COR-L47 (cell line): Measurements from ENCODE around the gene MELTF.

Experiments used
- DNase-seq: peaks from one replicate; lab custom pipeline; 2025; lab: John Stamatoyannopoulos, UW

Gene MELTF

DNA sequence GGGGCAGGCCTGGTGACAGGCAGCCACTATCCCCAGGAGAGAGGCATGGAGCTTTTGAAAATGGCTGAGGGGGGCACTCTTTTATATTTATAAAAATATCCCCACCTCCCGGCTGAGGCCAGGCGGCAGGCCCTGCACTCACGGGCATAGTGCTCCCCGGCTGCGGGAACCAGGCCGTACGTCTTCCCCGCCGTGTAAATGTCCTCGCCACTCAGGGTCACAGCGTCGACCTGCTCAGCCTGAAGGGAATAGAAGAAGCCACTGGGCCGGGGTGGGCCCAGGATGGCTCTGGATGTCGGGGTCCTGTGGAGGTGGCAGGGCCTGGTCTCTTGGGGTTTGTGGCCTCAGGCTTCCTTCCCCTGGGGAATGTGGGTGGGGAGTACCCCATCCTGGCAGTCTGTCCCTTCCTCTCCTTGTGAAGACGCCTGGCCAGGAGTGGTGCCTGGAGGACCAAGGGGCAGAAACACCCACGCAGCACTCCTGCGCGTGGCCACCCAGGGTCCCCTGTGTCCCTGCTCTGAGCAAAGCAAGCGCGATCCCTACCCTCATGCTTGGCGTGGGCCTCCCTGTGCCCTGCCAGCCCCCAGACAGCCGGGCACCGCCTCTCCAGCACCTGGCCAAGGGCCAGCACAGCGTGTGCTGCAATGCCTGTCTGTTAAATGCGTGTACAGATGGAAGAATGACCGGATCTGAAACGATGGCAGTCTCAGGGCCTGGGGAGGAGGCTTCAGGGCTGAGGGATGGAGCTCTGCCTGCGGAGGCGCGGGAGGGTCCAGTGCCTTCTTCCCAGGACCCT lies 18.9 kb downstream of the MELTF start:
- peak; percentile 21 for DNase-seq

DNA sequence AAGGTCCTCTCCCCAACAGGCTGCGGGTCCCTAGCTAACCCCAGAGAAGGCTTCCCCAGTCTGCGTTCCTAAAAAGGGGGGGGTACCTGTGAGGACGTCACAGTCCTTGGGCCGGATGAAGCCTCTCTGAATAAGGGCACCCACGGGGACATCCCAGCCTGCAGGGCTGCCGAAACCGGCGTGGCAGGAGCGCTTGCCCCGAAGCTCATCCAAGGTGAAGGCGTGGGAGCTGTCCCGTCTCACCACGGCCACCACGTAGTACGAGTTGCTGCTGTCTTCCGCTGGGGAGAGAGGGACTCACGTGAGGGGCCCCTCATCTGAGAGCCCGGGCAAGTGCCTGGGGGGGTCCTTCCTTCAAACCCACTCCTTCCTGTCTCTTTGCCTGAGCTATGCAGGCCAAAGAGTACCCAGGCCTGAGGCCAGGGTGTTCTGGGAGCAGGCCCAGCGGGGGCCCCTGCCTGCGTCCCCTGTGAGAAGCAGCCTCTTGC lies 20.0 kb downstream of the MELTF start:
- DNase-seq: no peak

DNA sequence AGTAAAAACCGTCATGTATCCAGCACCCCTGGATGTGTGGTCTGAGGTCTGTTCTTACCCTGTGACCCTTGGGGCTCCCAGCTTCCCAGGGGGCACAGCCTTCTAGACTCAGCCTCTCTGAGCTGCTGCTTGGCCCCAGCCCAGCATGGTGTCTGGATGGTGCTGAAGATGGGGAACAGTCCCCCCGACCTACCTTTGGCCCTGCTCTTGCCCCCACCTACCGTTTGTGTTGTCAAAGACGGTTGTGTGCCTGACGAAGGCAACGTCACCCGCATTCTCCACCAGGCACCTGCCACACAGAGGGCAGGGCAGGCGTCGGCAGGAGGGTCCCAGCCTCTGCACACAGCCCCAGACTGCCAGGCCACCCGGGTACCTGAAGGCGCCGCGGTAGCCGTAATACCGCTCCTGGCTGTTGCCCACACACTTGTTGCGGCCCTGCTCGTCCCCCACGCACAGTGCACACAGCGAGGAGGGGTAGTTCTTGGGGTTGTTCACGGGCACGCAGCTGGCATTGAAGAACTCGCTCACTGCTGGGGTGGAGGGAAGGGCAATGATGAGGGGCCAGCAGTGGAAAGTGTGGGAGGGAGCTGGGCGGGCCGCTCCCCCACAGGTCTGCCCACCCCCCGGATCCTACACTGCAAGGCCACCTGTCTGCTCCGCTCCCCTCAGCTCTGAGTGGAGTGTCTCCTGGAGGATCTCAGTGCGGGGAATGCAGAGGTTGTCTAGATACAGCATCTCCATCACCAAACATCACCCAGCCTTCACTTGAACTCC lies 21.0 kb downstream of the MELTF start:
- no peak for DNase-seq

DNA sequence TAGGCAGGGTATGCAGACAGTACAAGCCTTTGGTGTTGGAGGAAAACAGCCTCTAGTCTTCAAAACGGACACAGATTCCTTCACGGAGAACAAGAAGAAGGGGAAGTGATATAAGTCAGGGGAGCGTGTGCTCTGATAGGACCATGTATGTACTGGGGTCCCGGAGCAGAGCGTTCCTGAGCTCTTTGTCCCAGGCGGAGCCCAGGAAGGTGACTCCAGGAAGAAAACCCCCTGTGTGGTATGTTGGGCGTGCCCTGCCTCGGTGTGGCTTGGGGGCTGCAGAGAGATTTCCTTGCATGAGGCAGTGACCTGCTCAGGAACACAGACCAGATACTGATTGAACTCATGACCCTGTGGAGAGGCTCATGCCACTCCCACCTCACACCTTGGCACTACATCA lies 21.7 kb downstream of the MELTF start:
- DNase-seq: no peak

DNA sequence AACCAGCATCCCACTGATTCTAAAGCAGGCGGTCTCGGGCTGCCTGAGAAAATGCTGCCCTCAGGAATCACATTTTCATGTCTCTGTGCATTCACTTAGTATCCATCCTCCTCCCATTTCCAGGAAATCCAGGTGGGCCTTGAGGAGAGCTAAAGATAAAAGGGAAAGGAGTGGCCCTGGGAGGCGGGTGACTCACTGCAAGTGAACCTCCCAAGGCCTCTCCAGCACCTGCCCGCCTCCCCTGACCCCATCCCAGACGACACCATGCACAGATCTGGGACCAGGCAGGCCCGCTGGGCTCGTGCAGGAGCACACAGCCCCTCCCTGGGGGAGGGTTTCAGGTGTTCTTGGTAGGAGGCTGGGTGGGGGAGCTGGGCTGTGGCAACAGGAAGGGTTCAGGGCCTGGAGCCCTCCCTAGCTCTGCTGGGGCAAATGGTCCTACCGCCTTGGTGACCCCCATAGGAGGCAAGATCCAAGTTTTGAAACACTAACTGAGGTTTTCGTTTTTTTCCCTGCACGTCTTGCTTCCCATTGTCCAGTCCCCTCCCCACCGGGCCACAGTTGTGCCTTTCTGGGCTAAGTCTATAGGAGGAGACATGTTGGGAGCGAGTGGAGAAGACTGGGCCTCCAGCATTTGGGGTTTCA lies 22.2 kb downstream of the MELTF start:
- no peak for DNase-seq

DNA sequence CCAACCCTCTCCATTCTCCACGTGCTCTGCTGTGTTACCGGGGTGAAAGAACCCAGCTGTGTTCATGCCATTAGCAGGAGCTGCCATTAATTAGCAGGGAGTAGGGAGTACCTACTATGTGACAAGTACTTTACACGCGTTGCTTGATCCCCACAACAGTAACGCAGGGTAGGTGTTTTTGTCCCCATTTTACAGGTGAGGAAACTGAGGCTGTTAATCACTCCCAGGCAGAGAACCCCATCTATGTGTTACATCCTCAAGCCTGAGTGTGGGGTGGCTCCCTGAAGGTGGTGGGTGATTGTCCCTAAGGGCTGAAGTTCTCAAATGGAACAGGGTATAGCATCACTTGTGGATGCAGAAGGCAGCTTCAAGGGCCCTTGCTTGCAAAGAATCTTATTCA lies 22.8 kb downstream of the MELTF start:
- no peak for DNase-seq

DNA sequence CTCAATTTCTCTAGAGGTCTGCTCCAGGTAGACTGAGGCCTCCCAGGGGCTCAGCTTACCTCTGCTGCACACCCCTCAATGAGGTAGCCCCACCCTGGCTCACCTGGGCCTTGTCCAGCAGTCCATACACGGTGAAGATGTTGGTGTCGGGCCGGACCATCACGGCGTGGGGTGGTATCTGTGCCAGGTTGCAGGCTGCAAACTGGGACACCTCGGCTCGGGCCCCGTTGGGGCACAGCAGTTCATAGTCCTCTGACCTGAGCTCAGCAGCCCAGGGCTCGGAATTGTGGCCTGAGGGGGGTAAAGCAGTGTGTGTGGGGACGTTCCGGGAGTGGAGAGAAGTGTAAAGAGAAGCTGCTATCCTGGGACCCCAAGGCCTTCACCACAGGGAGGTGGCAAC lies 23.2 kb downstream of the MELTF start:
- no peak for DNase-seq

DNA sequence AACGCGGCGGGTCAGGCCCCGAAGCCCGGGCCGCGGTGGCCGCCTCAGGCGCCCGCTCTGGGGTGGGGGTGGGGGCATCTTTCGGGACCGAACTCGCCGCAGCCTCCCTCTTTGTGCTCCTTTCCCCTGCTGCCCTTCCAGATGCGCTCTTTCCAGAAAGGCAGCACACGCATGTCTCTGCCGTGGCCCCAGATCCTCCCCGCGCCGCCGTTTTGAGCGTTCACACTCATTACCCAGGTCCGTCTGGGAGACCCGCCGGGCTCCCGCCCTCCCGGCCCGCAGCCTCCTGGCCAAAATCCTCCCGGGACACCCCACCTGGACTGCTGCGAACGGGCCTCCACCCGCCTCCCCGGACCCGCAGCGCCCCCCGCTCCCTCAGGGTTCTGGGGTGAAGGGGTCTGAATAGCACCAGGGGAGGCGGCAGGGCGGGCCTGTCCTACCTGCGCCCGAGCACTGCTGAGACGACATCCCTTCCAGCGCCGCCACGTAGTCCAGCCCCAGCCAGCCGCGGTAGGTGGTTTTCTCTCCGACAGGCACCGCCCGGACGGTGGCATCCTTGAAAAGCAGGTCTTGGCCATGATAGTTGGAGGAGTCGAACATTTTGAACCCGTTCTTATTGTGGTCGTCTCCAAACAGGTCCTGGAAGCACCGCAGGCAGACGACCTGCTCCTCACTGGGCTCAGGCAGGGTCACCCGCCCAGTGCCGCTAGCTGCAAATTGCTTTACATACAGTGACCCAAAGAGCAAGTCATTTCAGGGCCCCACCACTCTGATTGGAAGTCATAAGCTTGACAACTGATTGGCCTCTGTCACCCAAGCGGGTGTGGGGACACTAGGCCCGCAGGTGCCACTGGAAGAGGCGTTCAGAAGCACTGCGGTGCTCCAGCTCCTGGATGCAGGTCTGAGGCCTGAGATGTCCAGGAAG lies 25.9 kb downstream of the MELTF start:
- DNase-seq: peak; percentile 57

DNA sequence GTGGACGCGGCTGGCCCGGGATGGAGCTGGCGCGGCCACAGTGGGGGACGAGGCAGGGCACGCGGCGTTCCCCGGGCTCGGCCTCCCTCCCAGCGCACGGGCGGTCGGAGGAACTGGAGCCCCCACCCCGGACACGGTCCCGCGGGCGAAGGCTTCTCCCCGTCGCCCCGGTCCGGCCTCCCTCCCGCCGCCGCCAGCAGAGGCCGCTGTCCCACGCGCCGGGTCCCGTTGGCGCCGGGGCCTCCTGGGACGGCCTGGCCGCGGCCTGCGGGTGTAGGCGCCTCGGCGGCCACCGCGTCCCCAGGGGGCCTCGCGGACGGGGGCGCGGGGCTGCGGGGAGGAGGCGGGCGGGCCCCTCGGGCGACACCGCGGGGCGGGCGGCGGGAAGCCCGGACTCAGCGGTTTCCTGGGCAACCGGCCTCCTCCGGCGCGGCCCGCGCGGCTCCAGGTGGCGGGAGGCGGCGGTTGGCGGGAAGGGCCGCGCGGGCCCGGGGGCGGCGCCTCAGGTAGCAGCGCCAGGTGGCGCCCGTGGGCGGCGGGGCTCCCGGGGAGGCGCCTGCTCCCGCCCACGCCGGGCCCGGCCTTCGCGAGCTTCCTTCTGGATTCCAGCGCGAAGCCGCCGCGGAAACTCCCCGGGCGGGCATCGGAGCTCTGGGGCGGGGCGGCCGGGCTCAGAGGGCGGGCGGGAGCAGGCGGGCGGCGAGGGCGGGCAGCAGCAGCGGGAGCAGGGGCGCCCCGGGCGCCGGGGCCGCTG lies 26.7 kb downstream of the MELTF start:
- peak; percentile 95 for DNase-seq

DNA sequence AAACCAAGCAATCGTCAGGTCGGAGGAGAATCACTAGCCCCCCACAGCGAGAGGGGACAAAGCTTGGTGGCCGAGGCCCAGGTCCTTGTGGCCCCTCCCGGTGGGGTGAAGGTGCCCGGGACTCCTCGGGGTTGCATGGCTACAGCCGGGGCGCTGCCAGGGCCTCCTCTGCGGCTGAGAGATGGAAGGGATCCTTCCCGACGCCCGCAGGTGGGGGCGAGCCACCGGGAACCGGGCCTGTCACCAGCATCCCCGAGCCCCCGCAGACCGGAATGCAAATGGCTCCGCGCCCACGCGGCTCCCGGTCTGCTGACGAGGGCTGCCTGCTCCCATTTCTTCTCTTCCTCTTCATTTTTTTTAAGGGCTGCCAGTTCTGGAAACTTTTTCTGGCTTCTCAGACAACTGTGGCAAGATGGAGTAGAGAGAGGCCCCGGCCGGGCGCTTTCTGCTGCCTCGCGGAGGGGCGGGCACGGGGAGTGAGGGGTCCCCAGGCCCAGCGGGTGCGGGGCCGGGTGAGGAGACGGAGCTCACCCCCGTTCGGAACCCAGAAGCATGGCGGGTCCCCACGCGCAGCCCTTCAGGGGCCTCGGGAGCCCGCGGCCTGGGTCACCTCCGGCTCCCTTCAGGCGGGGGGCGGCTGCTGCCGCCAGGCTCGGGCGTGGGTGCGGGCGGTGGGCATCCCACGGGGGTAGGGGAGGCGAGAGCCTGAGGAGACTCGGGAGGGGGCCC lies 27.5 kb downstream of the MELTF start:
- no peak for DNase-seq

DNA sequence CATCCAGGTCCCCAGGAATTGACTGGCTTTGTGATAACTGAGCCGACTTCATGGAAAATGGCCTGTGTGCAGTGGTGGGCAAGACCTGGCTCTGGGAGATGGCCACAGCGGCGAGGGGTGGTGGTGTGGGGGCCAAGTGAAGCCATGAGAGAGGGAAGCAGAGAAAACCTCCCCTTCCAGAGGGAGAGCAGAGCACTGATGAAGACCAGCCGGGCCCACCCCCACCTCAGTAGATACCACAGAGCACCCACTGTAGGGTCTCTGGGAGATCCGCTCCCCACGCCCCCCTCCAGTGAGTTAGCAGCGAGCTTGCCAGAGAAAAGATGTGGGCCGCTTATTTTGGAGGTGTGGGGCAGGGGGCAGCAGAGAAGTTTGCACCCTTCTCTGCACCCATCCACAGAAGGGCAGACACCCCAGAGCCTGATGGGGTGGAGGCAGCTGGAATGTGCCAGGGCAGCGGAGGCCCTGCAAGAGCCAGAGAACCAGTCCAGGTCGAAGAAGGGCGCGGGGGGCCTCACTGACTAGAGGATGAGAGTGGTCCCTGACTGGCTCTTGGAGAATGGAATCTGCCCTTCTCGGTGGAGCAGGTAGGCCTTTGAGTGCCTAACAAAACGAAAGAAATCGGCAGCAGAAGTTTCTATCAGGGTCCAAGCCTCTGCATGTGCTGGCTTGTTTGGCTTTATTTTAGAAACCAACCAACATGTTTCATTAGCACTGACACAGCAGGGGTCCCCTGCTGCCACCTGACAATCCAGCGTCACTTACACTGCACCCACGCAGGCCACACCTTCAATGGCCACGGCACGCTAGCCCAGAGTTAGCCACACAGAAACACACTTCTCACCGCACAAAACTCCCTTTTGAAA lies 28.3 kb downstream of the MELTF start:
- peak; percentile 70 for DNase-seq

DNA sequence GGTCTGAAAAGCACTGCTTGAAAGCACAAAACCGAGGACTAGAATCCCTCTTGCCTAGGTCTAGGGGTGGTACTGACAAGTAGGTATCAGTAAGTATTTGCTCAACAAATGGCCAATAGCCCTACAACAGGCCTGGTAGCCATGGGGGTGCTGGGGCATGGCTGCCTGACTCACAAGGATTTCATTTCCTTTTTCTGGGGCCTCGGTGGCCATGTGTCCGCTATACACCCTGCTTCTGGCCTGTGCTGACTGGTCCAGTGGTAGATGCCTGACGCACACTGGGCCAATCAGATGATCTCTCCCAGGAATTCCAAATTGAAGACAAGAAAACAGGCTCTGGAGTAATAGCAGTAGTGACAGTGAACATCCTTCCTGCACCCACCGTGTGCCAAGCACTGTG lies 29.4 kb downstream of the MELTF start:
- no peak for DNase-seq

DNA sequence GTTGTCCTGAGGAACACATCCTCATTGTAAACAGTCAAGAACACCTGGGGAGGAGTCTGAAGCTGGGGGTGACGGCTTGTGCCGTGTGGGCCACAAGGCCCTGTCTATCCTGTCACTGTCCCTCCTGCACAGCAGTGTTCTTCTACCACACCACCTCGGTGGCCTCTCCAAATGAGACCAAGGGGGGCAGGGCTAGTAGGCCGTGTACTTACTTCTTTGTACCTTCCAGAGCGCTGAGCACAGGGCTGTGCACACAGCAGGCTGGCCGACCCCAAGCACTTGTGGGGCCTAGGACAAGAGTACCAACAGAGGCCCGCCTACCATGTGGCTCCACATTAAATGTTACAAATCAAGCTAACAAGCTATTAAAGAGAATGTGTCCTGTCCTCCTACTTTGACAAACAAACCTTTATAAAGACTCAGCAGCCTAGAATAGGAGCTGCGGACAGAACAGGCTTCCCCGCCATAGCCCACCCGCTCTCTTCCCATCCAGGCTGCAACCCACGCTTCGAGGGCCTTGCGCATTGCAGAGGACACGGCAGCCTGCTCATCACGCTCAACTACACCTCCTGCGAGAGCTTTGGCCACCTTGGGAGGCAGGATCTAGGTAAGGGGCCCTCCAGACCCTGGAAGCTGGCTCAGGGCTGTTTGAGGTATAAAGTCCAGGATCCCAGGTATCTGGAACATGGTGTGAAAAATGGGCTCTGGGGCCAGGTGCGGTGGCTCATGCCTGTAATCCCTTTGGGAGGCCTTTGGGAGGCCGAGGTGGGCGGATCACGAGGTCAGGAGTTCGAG lies 30.5 kb downstream of the MELTF start:
- no peak for DNase-seq

DNA sequence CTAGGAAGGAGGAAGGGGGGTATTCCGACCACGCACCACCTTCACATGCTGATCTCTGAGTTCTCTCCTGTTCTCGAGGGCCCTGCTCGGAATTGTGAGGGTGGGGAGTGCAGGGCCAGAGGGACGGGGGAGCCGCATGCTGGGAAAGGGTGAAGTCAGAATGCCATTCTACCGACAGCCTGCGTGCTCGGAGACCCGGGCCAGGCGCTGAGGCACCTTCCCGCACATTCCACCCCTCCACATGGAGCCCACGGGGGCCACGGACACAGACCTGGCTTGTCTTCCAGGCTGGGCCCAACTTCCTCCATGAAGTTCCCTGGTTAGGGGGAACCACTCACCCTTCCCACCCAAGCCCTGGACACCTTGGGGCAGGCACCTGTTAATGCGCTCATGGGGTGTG lies 32.3 kb downstream of the MELTF start:
- DNase-seq: no peak

DNA sequence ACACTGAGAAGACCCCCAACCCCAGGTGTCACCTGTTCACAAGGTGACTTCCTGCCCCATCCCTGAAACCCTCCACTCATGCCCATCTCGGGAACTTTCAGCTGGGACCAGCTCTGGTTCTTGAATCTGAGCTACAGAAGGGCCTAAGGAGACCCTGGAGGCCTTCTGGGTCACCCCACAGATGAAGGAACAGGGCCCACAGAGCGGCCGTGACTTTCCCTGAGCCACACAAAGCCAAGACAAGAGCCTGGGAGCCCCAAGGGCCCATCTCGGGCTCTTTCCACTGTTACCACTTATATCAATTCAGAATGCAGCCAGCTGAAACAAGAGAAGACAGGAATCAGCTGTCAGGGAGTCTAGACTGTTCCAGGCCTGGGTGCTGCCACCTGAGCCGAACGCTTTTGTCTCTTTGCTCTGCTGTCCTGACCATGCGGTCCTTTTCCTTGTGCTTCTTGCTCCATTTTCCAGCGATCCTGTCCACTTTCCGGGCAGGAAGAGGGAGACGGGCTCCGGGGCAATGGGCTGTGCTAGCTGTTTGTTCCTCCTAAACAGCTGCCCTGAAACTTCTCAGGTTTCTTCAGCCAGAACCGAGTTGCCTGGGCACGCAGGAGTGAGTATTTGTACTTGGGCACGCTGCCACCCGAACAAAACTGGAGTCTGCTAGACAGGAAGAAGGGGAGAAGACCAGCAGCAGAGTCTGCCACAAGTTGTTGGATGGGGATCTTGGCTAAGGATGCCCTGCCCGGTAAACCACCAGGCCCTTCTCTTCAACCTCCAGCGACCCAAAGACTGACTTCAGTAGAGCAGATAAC lies 33.0 kb downstream of the MELTF start:
- no peak for DNase-seq

DNA sequence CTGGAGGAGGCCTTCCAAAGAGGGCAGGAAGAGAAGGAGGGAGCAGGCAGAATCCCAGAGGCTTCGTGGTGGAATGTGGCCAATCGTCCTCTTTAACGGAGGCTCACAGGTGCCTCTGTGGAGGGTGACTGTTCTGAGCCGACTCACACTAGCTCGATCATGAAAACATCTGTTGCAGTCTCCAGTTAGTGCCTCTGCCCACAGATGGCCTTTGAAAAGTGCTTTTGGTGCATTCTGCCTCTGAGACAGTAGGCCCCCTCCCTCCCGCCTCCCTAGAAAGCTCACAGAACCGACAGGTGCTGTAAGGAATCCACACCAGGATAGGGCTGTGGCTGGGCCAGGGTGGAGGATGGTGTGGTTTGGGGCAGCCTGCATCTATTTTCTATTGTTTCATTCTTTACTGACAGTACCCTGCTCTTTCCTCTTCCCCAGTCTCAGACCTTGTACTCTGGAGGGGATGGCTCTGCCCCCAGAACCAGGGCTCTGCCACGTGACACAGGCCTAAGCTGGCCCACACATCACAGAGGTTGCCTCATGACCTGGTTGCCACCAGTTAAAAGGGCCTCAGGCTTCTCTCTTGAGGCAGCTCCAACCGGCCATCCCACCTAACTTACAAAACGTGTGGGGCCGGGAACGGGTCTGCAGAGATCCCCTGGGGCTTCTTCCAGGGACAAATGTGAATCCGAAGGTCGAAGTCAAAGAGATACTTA lies 33.8 kb downstream of the MELTF start:
- no peak for DNase-seq

DNA sequence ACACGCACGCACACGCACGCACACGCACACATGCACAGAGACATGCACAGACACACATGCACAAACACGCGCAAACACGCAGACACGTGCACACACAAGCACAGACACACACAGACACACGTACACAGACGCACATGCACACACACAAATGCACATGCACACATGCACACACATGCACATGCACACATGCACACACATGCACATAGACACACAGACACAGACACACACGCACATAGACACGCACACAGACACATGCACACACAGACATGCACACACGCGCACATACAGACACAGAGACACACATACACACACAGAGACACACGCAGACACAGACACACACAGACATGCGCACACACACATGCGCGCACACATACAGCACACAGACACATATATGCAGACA lies 34.6 kb downstream of the MELTF start:
- DNase-seq: no peak
